Measurements from ENCODE around the gene EXD1. TPM values are rescaled to one million over a fixed set of nuclear protein-coding genes. Genes with fewer than 3 reads are reported as not detected.
"Not testable (repeated sequence)": the region's sequence is repeated elsewhere in the genome, so short reads cannot be mapped to it uniquely, and the experiment has no call there.

Gene EXD1
- total RNA-seq, 1 donor from 2014 or later: 0.41 TPM

- H3K27ac ChIP-seq: no peak overlapping the region
- no peak overlapping the region for H3K4me2 ChIP-seq
- Mint-ChIP-seq H3K4me3 (no peak overlapping the region), H3K27ac (no peak overlapping the region), H3K36me3 (peaks cover 24% of the 10 kb centered on the region), H3K4me1 (peaks cover 5% of the 10 kb centered on the region), H3K27me3 (ENCODE audit: insufficient read depth, low read depth) (peaks cover 2% of the 10 kb centered on the region), H3K9me3 (no peaks in the 10 kb centered on the region)
- H3K4me1 ChIP-seq: peaks cover 10% of the 10 kb centered on the region
- H3K4me3 ChIP-seq: no peak overlapping the region
- H3K79me2 ChIP-seq (ENCODE audit: low read depth): no peaks in the 10 kb centered on the region
- peaks cover 3% of the 10 kb centered on the region for H4K20me1 ChIP-seq (ENCODE audit: low read depth)
- TF ChIP-seq EZH2 (IDR thresholded peaks at IDR 0.05): no peak
- TF ChIP-seq, protein P1, sequence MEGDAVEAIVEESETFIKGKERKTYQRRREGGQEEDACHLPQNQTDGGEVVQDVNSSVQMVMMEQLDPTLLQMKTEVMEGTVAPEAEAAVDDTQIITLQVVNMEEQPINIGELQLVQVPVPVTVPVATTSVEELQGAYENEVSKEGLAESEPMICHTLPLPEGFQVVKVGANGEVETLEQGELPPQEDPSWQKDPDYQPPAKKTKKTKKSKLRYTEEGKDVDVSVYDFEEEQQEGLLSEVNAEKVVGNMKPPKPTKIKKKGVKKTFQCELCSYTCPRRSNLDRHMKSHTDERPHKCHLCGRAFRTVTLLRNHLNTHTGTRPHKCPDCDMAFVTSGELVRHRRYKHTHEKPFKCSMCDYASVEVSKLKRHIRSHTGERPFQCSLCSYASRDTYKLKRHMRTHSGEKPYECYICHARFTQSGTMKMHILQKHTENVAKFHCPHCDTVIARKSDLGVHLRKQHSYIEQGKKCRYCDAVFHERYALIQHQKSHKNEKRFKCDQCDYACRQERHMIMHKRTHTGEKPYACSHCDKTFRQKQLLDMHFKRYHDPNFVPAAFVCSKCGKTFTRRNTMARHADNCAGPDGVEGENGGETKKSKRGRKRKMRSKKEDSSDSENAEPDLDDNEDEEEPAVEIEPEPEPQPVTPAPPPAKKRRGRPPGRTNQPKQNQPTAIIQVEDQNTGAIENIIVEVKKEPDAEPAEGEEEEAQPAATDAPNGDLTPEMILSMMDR (IDR thresholded peaks at IDR 0.05): no peak
- TF ChIP-seq EZH2phosphoT487 (IDR thresholded peaks at IDR 0.05): no peak
- no peak overlapping the region for H2AFZ ChIP-seq (replicated peaks)
- H3K36me3 ChIP-seq: no peaks in the 10 kb centered on the region
- peaks cover 11% of the 10 kb centered on the region for H3F3A ChIP-seq (ENCODE audit: low read depth)
- no peaks in the 10 kb centered on the region for H3K9me3 ChIP-seq (ENCODE audit: low read depth)
- DNase-seq (ENCODE audit: low spot score): no peak
- H3K27me3 ChIP-seq: no peaks in the 10 kb centered on the region
- H3K9ac ChIP-seq: no peak overlapping the region
These were observed 32.0 kb upstream of the EXD1 start for GRCh38 chr15:41262571-41262970.

DNA sequence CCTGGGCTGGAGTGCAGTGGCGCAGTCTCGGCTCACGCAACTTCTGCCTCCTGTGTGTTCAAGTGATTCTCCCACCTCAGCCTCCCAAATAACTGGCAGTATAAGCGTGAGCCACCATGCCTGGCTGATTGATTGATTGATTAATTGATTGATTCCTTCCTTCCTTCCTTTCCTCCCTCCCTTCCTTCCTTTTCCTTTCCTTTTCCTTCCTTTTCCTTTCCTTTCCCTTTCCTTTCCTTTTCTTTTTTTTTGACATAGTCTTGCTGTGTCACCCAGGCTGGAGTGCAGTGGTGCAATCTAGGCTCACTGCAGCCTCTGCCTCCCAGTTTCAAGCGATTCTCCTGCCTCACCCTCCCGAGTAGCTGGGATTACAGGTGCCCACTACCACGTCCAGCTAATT, 30.4 kb upstream of the EXD1 start:
- not testable (repeated sequence) for H3K36me3 ChIP-seq; H3K9me3 Mint-ChIP-seq; H3K79me2 ChIP-seq (ENCODE audit: low read depth); H3K4me3 Mint-ChIP-seq; H3K27me3 Mint-ChIP-seq (ENCODE audit: insufficient read depth, low read depth); H3K4me3 ChIP-seq; H3K4me1 ChIP-seq; H3K27me3 ChIP-seq; H2AFZ ChIP-seq (replicated peaks); H3K4me1 Mint-ChIP-seq; H3K9me3 ChIP-seq (ENCODE audit: low read depth); H4K20me1 ChIP-seq (ENCODE audit: low read depth); H3K27ac ChIP-seq; H3K4me2 ChIP-seq; DNase-seq (ENCODE audit: low spot score); H3K9ac ChIP-seq; H3K27ac Mint-ChIP-seq
- H3K36me3 Mint-ChIP-seq: peaks cover 19% of the 10 kb centered on the region
- H3F3A ChIP-seq (ENCODE audit: low read depth): peaks cover 11% of the 10 kb centered on the region

GRCh38 chr15:41259546-41260189, 29.1 kb upstream of the EXD1 start:
- peaks cover 10% of the 10 kb centered on the region for H3K4me1 ChIP-seq
- peaks cover 5% of the 10 kb centered on the region for H3K4me1 Mint-ChIP-seq
- H3K36me3 ChIP-seq: no peaks in the 10 kb centered on the region
- H3K79me2 ChIP-seq (ENCODE audit: low read depth): no peaks in the 10 kb centered on the region
- no peak overlapping the region for H2AFZ ChIP-seq (replicated peaks)
- no peak overlapping the region for H3K27ac ChIP-seq
- no peak overlapping the region for H3K9ac ChIP-seq
- H3K4me2 ChIP-seq: no peak overlapping the region
- no peak for TF ChIP-seq EZH2phosphoT487 (IDR thresholded peaks at IDR 0.05)
- TF ChIP-seq, protein P1 (IDR thresholded peaks at IDR 0.05): no peak
- no peak for TF ChIP-seq EZH2 (IDR thresholded peaks at IDR 0.05)
- no peak overlapping the region for H3K4me3 Mint-ChIP-seq
- no peaks in the 10 kb centered on the region for H3K9me3 Mint-ChIP-seq
- H3K27me3 ChIP-seq: no peaks in the 10 kb centered on the region
- H3K9me3 ChIP-seq (ENCODE audit: low read depth): no peaks in the 10 kb centered on the region
- peaks cover 19% of the 10 kb centered on the region for H3K36me3 Mint-ChIP-seq
- no peak overlapping the region for H3K27ac Mint-ChIP-seq
- peaks cover 2% of the 10 kb centered on the region for H3K27me3 Mint-ChIP-seq (ENCODE audit: insufficient read depth, low read depth)
- no peak for DNase-seq (ENCODE audit: low spot score)
- peaks cover 3% of the 10 kb centered on the region for H4K20me1 ChIP-seq (ENCODE audit: low read depth)
- no peak overlapping the region for H3K4me3 ChIP-seq
- peaks cover 11% of the 10 kb centered on the region for H3F3A ChIP-seq (ENCODE audit: low read depth)

- no peak overlapping the region for H3K4me3 ChIP-seq
- H3K9ac ChIP-seq: no peak overlapping the region
- no peaks in the 10 kb centered on the region for H3K9me3 ChIP-seq (ENCODE audit: low read depth)
- peaks cover 10% of the 10 kb centered on the region for H3F3A ChIP-seq (ENCODE audit: low read depth)
- H4K20me1 ChIP-seq (ENCODE audit: low read depth): peaks cover 3% of the 10 kb centered on the region
- Mint-ChIP-seq H3K27ac (no peak overlapping the region), H3K9me3 (no peaks in the 10 kb centered on the region), H3K4me1 (peaks cover 2% of the 10 kb centered on the region), H3K4me3 (no peak overlapping the region), H3K27me3 (ENCODE audit: insufficient read depth, low read depth) (peaks cover 2% of the 10 kb centered on the region), H3K36me3 (peaks cover 17% of the 10 kb centered on the region)
- no peak overlapping the region for H2AFZ ChIP-seq (replicated peaks)
- H3K4me2 ChIP-seq: no peak overlapping the region
- no peaks in the 10 kb centered on the region for H3K36me3 ChIP-seq
- no peaks in the 10 kb centered on the region for H3K79me2 ChIP-seq (ENCODE audit: low read depth)
- DNase-seq (ENCODE audit: low spot score): no peak
- peaks cover 4% of the 10 kb centered on the region for H3K4me1 ChIP-seq
- TF ChIP-seq EZH2 (IDR thresholded peaks at IDR 0.05) (no peak), EZH2phosphoT487 (IDR thresholded peaks at IDR 0.05) (no peak)
- TF ChIP-seq, protein P1 (IDR thresholded peaks at IDR 0.05): no peak
- no peak overlapping the region for H3K27ac ChIP-seq
- H3K27me3 ChIP-seq: no peaks in the 10 kb centered on the region
These were observed 28.4 kb upstream of the EXD1 start for GRCh38 chr15:41258750-41259471.
